ENCODE data around the gene ANKRD11.

ANKRD11 gene

GRCh38 chr16:89505204-89506112 lies 15.1 kb upstream of the ANKRD11 start:
- H3K4me1 ChIP-seq (ENCODE audit: control insufficient read depth, low read depth, low read length) = no peaks in the 10 kb centered on the region
- H3K9ac ChIP-seq (ENCODE audit: low read length) = no peak overlapping the region
- no peak overlapping the region for H3K4me3 ChIP-seq (ENCODE audit: low read length)
- peaks cover 3% of the 10 kb centered on the region for H3K79me1 ChIP-seq (ENCODE audit: low read length)
- no peak overlapping the region for H3K4ac ChIP-seq (ENCODE audit: low read depth, low read length)
- H3K36me3 ChIP-seq (ENCODE audit: control insufficient read depth, insufficient read depth, low read length) = peaks cover 1% of the 10 kb centered on the region
- WGBS (ENCODE audit: extremely low coverage, insufficient coverage, low lambda C conversion rate) = no CpG with 5 or more reads among the region's 20 CpGs
- no peak overlapping the region for H2BK120ac ChIP-seq (ENCODE audit: low read depth, low read length)
- peaks cover 15% of the 10 kb centered on the region for H3K79me2 ChIP-seq (ENCODE audit: control insufficient read depth, insufficient read depth, low read length)
- no peak overlapping the region for H2BK15ac ChIP-seq (replicated peaks; ENCODE audit: low read depth)
- no peak overlapping the region for H3K4me2 ChIP-seq (ENCODE audit: low read length)
- H3K18ac ChIP-seq (ENCODE audit: low read length) = no peak overlapping the region
- H3K27me3 ChIP-seq (ENCODE audit: insufficient read depth, low read length, poor library complexity) = no peaks in the 10 kb centered on the region
- no peak overlapping the region for H3K23ac ChIP-seq (ENCODE audit: low read length)
- no peak overlapping the region for H4K8ac ChIP-seq (ENCODE audit: low read depth, low read length)
- no peak overlapping the region for H2AK5ac ChIP-seq (ENCODE audit: low read length)
- DNase-seq = no peak
- H3K27ac ChIP-seq (ENCODE audit: low read depth, low read length) = no peak overlapping the region
- no peak overlapping the region for H3K56ac ChIP-seq (ENCODE audit: low read length)
- no peak overlapping the region for H4K5ac ChIP-seq (ENCODE audit: low read length)
- no peak overlapping the region for H2BK5ac ChIP-seq (ENCODE audit: low read length)

DNA sequence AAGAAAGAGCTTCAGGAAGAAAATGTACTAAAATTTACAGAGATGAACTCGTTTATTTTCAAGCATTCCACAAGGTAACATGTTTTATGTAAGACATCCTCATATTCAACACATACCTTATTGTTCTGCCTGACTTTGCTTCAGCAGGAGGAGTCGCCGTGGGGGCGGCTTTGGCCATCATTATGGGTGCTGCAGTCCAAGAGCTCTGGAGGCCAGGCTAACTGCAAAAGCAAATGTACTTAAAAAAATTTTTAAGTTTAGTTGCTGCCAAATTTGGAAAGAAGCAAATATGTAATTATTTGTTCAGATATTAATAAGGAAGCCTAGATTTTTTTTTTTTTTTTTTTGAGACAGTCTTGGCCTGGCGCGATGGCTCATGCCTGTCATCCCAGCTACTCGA lies 13.7 kb upstream of the ANKRD11 start:
- H2AK5ac ChIP-seq (ENCODE audit: low read length) = no peak overlapping the region
- H3K4ac ChIP-seq (ENCODE audit: low read depth, low read length) = no peak overlapping the region
- no CpG with 5 or more reads among the region's 7 CpGs for WGBS (ENCODE audit: extremely low coverage, insufficient coverage, low lambda C conversion rate)

GRCh38 chr16:89502081-89502843 lies 11.9 kb upstream of the ANKRD11 start:
- Histone ChIP-seq H3K4me1 (ENCODE audit: control insufficient read depth, low read depth, low read length) (no peaks in the 10 kb centered on the region), H2BK120ac (ENCODE audit: low read depth, low read length) (no peak overlapping the region), H3K79me2 (ENCODE audit: control insufficient read depth, insufficient read depth, low read length) (no peaks in the 10 kb centered on the region), H3K18ac (ENCODE audit: low read length) (no peak overlapping the region), H4K5ac (ENCODE audit: low read length) (no peak overlapping the region), H3K9ac (ENCODE audit: low read length) (no peak overlapping the region), H3K27ac (ENCODE audit: low read depth, low read length) (no peak overlapping the region), H3K56ac (ENCODE audit: low read length) (no peak overlapping the region), H3K4me3 (ENCODE audit: low read length) (no peak overlapping the region), H3K23ac (ENCODE audit: low read length) (no peak overlapping the region), H2AK5ac (ENCODE audit: low read length) (no peak overlapping the region), H3K79me1 (ENCODE audit: low read length) (no peaks in the 10 kb centered on the region), H3K27me3 (ENCODE audit: insufficient read depth, low read length, poor library complexity) (no peaks in the 10 kb centered on the region), H3K4ac (ENCODE audit: low read depth, low read length) (no peak overlapping the region), H3K4me2 (ENCODE audit: low read length) (no peak overlapping the region), H3K36me3 (ENCODE audit: control insufficient read depth, insufficient read depth, low read length) (no peaks in the 10 kb centered on the region), H2BK15ac (replicated peaks; ENCODE audit: low read depth) (no peak overlapping the region), H4K8ac (ENCODE audit: low read depth, low read length) (no peak overlapping the region), H2BK5ac (ENCODE audit: low read length) (no peak overlapping the region)
- no CpG with 5 or more reads among the region's 21 CpGs for WGBS (ENCODE audit: extremely low coverage, insufficient coverage, low lambda C conversion rate)
- DNase-seq = no peak

More for the DNA sequence above, 13.7 kb upstream of the ANKRD11 start:
- Histone ChIP-seq H2BK120ac (ENCODE audit: low read depth, low read length) (no peak overlapping the region), H3K79me2 (ENCODE audit: control insufficient read depth, insufficient read depth, low read length) (peaks cover 6% of the 10 kb centered on the region), H2BK5ac (ENCODE audit: low read length) (no peak overlapping the region), H3K27me3 (ENCODE audit: insufficient read depth, low read length, poor library complexity) (no peaks in the 10 kb centered on the region), H3K56ac (ENCODE audit: low read length) (no peak overlapping the region), H3K36me3 (ENCODE audit: control insufficient read depth, insufficient read depth, low read length) (no peaks in the 10 kb centered on the region), H3K23ac (ENCODE audit: low read length) (no peak overlapping the region), H3K27ac (ENCODE audit: low read depth, low read length) (no peak overlapping the region), H2BK15ac (replicated peaks; ENCODE audit: low read depth) (no peak overlapping the region), H3K79me1 (ENCODE audit: low read length) (peaks cover 1% of the 10 kb centered on the region), H3K9ac (ENCODE audit: low read length) (no peak overlapping the region), H3K18ac (ENCODE audit: low read length) (no peak overlapping the region), H3K4me1 (ENCODE audit: control insufficient read depth, low read depth, low read length) (no peaks in the 10 kb centered on the region), H3K4me2 (ENCODE audit: low read length) (no peak overlapping the region), H4K5ac (ENCODE audit: low read length) (no peak overlapping the region), H3K4me3 (ENCODE audit: low read length) (no peak overlapping the region), H4K8ac (ENCODE audit: low read depth, low read length) (no peak overlapping the region)
- no peak for DNase-seq

DNA sequence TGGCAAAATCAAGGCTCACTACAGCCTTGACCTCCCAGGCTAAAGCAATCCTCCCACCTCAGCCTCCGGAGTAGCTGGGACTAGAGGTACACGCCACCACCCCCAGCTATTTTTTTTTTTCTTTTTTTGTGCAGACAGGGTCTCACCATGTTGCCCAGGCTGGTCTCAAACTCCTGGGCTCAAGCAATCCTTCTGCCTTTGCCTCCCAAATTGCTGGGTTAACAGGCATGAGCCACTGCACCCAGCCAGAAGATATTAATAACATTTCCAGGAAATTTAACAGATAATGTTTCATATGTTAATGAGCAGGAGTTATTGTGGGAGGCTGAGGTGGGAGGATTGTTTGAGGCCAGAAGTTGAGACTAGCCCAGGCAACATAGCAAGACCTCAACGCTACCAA lies 9.4 kb upstream of the ANKRD11 start:
- WGBS (ENCODE audit: extremely low coverage, insufficient coverage, low lambda C conversion rate) = no CpG with 5 or more reads among the region's 3 CpGs
- Histone ChIP-seq H2BK5ac (ENCODE audit: low read length) (no peak overlapping the region), H3K23ac (ENCODE audit: low read length) (no peak overlapping the region), H4K5ac (ENCODE audit: low read length) (no peak overlapping the region), H3K79me1 (ENCODE audit: low read length) (no peaks in the 10 kb centered on the region), H3K4me1 (ENCODE audit: control insufficient read depth, low read depth, low read length) (no peaks in the 10 kb centered on the region), H3K79me2 (ENCODE audit: control insufficient read depth, insufficient read depth, low read length) (no peaks in the 10 kb centered on the region), H2AK5ac (ENCODE audit: low read length) (no peak overlapping the region), H3K27ac (ENCODE audit: low read depth, low read length) (no peak overlapping the region), H3K36me3 (ENCODE audit: control insufficient read depth, insufficient read depth, low read length) (no peaks in the 10 kb centered on the region), H2BK15ac (replicated peaks; ENCODE audit: low read depth) (no peak overlapping the region), H3K56ac (ENCODE audit: low read length) (no peak overlapping the region), H3K4me2 (ENCODE audit: low read length) (no peak overlapping the region), H4K8ac (ENCODE audit: low read depth, low read length) (no peak overlapping the region), H3K9ac (ENCODE audit: low read length) (no peak overlapping the region), H3K27me3 (ENCODE audit: insufficient read depth, low read length, poor library complexity) (no peaks in the 10 kb centered on the region), H2BK120ac (ENCODE audit: low read depth, low read length) (no peak overlapping the region), H3K4ac (ENCODE audit: low read depth, low read length) (no peak overlapping the region), H3K4me3 (ENCODE audit: low read length) (no peak overlapping the region), H3K18ac (ENCODE audit: low read length) (no peak overlapping the region)
- DNase-seq = no peak

GRCh38 chr16:89498839-89499238 lies 8.5 kb upstream of the ANKRD11 start:
- H3K4me3 ChIP-seq (ENCODE audit: low read length) = no peak overlapping the region
- H3K36me3 ChIP-seq (ENCODE audit: control insufficient read depth, insufficient read depth, low read length) = no peaks in the 10 kb centered on the region
- H2BK15ac ChIP-seq (replicated peaks; ENCODE audit: low read depth) = no peak overlapping the region
- H2BK5ac ChIP-seq (ENCODE audit: low read length) = no peak overlapping the region
- H4K8ac ChIP-seq (ENCODE audit: low read depth, low read length) = no peak overlapping the region
- no peak overlapping the region for H2AK5ac ChIP-seq (ENCODE audit: low read length)
- no peak overlapping the region for H3K56ac ChIP-seq (ENCODE audit: low read length)
- H3K27me3 ChIP-seq (ENCODE audit: insufficient read depth, low read length, poor library complexity) = no peaks in the 10 kb centered on the region
- no peak overlapping the region for H3K9ac ChIP-seq (ENCODE audit: low read length)
- H3K79me1 ChIP-seq (ENCODE audit: low read length) = no peaks in the 10 kb centered on the region
- no peak for DNase-seq
- no peaks in the 10 kb centered on the region for H3K4me1 ChIP-seq (ENCODE audit: control insufficient read depth, low read depth, low read length)
- no CpG with 5 or more reads among the region's 10 CpGs for WGBS (ENCODE audit: extremely low coverage, insufficient coverage, low lambda C conversion rate)
- H4K5ac ChIP-seq (ENCODE audit: low read length) = no peak overlapping the region
- no peak overlapping the region for H3K4me2 ChIP-seq (ENCODE audit: low read length)
- no peak overlapping the region for H3K23ac ChIP-seq (ENCODE audit: low read length)
- no peak overlapping the region for H3K18ac ChIP-seq (ENCODE audit: low read length)
- H3K79me2 ChIP-seq (ENCODE audit: control insufficient read depth, insufficient read depth, low read length) = no peaks in the 10 kb centered on the region
- H3K27ac ChIP-seq (ENCODE audit: low read depth, low read length) = no peak overlapping the region
- H2BK120ac ChIP-seq (ENCODE audit: low read depth, low read length) = no peak overlapping the region
- no peak overlapping the region for H3K4ac ChIP-seq (ENCODE audit: low read depth, low read length)
